Endometrial microvascular endothelial cells (primary cell): ENCODE measurements around the gene ERBB4. TPM values are rescaled to one million over a fixed set of nuclear protein-coding genes. Genes with fewer than 3 reads are reported as not detected.

Experiments
- in situ Hi-C: cut with HindIII; loops from 2 replicates; pipeline ENCODE4 v1.10.0; 2017; ENCODE audit warnings: low sequenced_read_pairs, low pct_unique_long_range_greater_than_20kb; ENCODE audit errors: inconsistent ontology term
- total RNA-seq: library from RNA; depleted of rRNA; stranded (reverse); fragments of >200 nt; gene quantifications from one replicate; pipeline ENCODE4 v1.2.3, GENCODE V29; 2015; ENCODE audit errors: inconsistent ontology term

ERBB4 gene
- total RNA-seq, 1 donor from 2014 or later = not detected

- in situ Hi-C loops = no loop called here
These were observed 460.5 kb downstream of the ERBB4 start for GRCh38 chr2:212078103-212078502.

GRCh38 chr2:212076456-212076855 is 462.1 kb downstream of the ERBB4 start:
- in situ Hi-C loops = no loop called here

- in situ Hi-C loops = no loop called here
These were observed 465.2 kb downstream of the ERBB4 start for GRCh38 chr2:212073360-212073759.

- in situ Hi-C loops = no loop called here
These were observed 472.1 kb downstream of the ERBB4 start for GRCh38 chr2:212066546-212066945.

GRCh38 chr2:212064318-212064717 is 474.3 kb downstream of the ERBB4 start:
- in situ Hi-C loops = no loop called here

- in situ Hi-C loops = no loop called here
These were observed 486.0 kb downstream of the ERBB4 start for GRCh38 chr2:212052412-212053159.

- in situ Hi-C loops = no loop called here
These were observed 487.7 kb downstream of the ERBB4 start for GRCh38 chr2:212050871-212051270.

GRCh38 chr2:212042562-212042961 is 496.0 kb downstream of the ERBB4 start:
- in situ Hi-C loops = no loop called here

GRCh38 chr2:212037062-212037461 is 501.5 kb downstream of the ERBB4 start:
- in situ Hi-C loops = no loop called here

GRCh38 chr2:212034841-212035585 is 503.6 kb downstream of the ERBB4 start:
- in situ Hi-C loops = no loop called here

- in situ Hi-C loops = no loop called here
These were observed 504.7 kb downstream of the ERBB4 start for GRCh38 chr2:212033888-212034287.

- in situ Hi-C loops = no loop called here
These were observed 505.9 kb downstream of the ERBB4 start for GRCh38 chr2:212032536-212033219.

- in situ Hi-C loops = no loop called here
These were observed 506.6 kb downstream of the ERBB4 start for GRCh38 chr2:212032032-212032431.

- in situ Hi-C loops = no loop called here
These were observed 507.9 kb downstream of the ERBB4 start for GRCh38 chr2:212030709-212031108.

GRCh38 chr2:212028798-212029394 is 509.7 kb downstream of the ERBB4 start:
- in situ Hi-C loops = no loop called here

- in situ Hi-C loops = no loop called here
These were observed 510.6 kb downstream of the ERBB4 start for GRCh38 chr2:212027681-212028628.

- in situ Hi-C loops = no loop called here
These were observed 514.6 kb downstream of the ERBB4 start for GRCh38 chr2:212024040-212024439.

- in situ Hi-C loops = no loop called here
These were observed 515.6 kb downstream of the ERBB4 start for GRCh38 chr2:212022966-212023365.
